GM21515 (cell line): ENCODE results near the gene WDR4.
"Not testable (repeated sequence)": the region's sequence is repeated elsewhere in the genome, so short reads cannot be mapped to it uniquely, and the experiment has no call there.

Source experiments
- ATAC-seq: cut with Tn5 transposase; IDR thresholded peaks from one replicate; pipeline ENCODE4 v1.9.1; 2021; ENCODE audit not compliant: unreplicated experiment

WDR4 gene

GRCh38 chr21:42878993-42879787 lies at the start of gene WDR4:
TSS of gene WDR4 (minus strand) at chr21:42879539. CDS start at chr21:42879495, 44 bp downstream.
- ATAC-seq, result peak; percentile 86

- not testable (repeated sequence) for ATAC-seq
Observed at GRCh38 chr21:42927474-42928200, 48.3 kb upstream of the WDR4 start.

- no peak for ATAC-seq
Observed at GRCh38 chr21:42925114-42925926, 46.0 kb upstream of the WDR4 start, which contains the start of gene ERVH48-1. TSS of gene ERVH48-1 (minus strand) at chr21:42925630. CDS start at chr21:42919006, 6,624 bp downstream.

GRCh38 chr21:42924433-42924751 lies 45.1 kb upstream of the WDR4 start:
- no peak for ATAC-seq

GRCh38 chr21:42923553-42924432 lies 44.5 kb upstream of the WDR4 start:
- peak; percentile 62 for ATAC-seq

- ATAC-seq, result no peak
Observed at GRCh38 chr21:42922918-42923317, 43.6 kb upstream of the WDR4 start.

GRCh38 chr21:42921927-42922326 lies 42.6 kb upstream of the WDR4 start:
- no peak for ATAC-seq

- no peak for ATAC-seq
Observed at GRCh38 chr21:42918291-42918690, 39.0 kb upstream of the WDR4 start.

- ATAC-seq, result no peak
Observed at GRCh38 chr21:42913476-42913875, 34.1 kb upstream of the WDR4 start.

- not testable (repeated sequence) for ATAC-seq
Observed at GRCh38 chr21:42911920-42912319, 32.6 kb upstream of the WDR4 start.

GRCh38 chr21:42908484-42908883 lies 29.1 kb upstream of the WDR4 start:
- ATAC-seq, result not testable (repeated sequence)

- ATAC-seq, result no peak
Observed at GRCh38 chr21:42906233-42906632, 26.9 kb upstream of the WDR4 start.

- ATAC-seq, result no peak
Observed at GRCh38 chr21:42905195-42905594, 25.9 kb upstream of the WDR4 start.

- ATAC-seq, result no peak
Observed at GRCh38 chr21:42903817-42904216, 24.5 kb upstream of the WDR4 start.

GRCh38 chr21:42900446-42900845 lies 21.1 kb upstream of the WDR4 start:
- ATAC-seq, result no peak

GRCh38 chr21:42892931-42893755 lies 13.8 kb upstream of the WDR4 start, which contains the start of gene NDUFV3:
TSS of gene NDUFV3 (plus strand) at chr21:42893309. CDS start at chr21:42893334, 25 bp downstream.
- peak; percentile 92 for ATAC-seq

- ATAC-seq, result no peak
Observed at GRCh38 chr21:42892582-42892930, 13.2 kb upstream of the WDR4 start.

- no peak for ATAC-seq
Observed at GRCh38 chr21:42887326-42887725, 8.0 kb upstream of the WDR4 start.

GRCh38 chr21:42883921-42884320 lies 4.6 kb upstream of the WDR4 start:
- ATAC-seq, result no peak

- ATAC-seq, result no peak
Observed at GRCh38 chr21:42880352-42880751, 1.0 kb upstream of the WDR4 start.
